Measurements from ENCODE around the gene SHISA9.

Gene SHISA9

DNA sequence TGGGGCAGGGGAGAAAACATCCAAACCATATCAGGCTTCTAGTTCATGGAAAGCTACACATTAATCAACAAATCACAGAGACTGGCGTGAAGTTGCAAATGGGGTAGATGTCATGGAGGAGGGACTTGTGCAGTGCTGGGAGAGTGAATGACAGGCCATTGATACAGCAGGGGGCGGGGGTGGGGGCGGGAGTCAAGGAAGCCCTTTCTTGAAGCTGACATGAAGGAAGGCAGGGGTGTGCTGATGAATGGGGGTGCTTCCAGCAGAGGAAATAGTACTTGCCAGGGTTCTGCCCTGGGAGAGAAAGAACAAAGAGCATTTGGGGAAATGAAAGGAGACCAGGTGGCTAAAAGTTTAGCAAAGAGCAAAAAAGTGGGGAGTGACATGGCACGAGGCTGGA lies 269.9 kb downstream of the SHISA9 start:
- no peak for DNase-seq (ENCODE audit: low read depth, low spot score)

DNA sequence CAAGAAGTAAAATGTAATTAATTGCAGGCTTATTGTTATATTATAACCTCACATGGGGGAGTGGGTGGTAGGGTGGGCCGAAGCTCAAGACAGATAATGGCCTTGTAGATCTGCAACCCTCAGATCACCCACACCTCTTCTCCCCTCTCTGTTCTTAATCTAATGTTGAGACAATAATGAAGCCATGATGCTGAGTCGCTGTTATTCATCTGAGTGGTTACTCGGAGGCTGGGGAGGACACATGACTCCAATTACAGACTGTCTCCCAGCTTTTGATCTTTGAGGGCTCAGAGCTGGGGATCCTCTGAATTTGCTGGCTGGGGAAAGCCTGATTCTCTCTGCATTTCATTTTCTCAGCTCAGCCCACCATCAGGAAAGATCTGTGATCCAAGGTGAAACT lies 275.3 kb downstream of the SHISA9 start:
- DNase-seq (ENCODE audit: low read depth, low spot score), result no peak

- no peak for DNase-seq (ENCODE audit: low read depth, low spot score)
Observed at GRCh38 chr16:13178318-13178717, 276.9 kb downstream of the SHISA9 start.

DNA sequence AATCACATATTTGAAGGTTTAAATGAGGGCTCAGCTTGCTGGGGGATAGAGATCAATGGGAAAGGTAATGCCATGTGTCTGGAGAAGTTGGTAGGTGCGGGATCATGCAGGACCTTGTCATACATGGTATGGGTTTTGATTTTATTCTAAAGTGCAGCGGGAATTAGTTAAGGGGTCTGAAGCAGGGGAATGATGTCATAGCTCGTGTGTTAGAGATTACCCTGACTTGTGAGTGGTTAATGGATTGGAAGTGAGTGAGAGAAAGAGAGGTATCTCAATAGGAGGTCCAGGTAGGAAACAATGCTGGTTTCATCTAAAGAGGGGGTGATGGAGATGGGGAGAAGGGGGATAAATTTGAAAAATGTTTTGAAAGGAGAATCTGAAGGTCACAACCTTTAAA lies 280.0 kb downstream of the SHISA9 start:
- DNase-seq (ENCODE audit: low read depth, low spot score), result no peak

GRCh38 chr16:13186813-13187212 lies 285.4 kb downstream of the SHISA9 start:
- DNase-seq (ENCODE audit: low read depth, low spot score), result no peak

DNA sequence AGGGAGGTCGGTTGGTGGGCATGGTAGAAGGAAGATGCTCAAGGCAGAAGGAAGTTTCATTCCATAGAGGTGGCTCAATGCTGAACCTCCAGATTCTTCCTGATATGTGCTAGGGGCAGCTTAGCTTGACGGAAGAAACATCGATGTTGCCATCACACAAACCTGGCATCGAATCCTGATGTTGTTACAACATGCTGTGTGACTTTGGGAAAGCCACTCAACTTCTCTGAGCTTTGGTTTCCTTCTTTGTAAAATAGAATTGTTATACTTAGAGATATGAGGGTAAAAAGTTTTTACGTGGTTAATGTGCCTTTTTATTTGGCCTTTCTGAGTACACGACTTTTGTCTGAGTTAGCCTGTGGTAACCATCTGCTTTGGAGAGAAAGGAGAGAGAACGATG lies 287.9 kb downstream of the SHISA9 start:
- DNase-seq (ENCODE audit: low read depth, low spot score), result no peak

GRCh38 chr16:13193721-13194120 lies 292.3 kb downstream of the SHISA9 start:
- DNase-seq (ENCODE audit: low read depth, low spot score), result no peak

DNA sequence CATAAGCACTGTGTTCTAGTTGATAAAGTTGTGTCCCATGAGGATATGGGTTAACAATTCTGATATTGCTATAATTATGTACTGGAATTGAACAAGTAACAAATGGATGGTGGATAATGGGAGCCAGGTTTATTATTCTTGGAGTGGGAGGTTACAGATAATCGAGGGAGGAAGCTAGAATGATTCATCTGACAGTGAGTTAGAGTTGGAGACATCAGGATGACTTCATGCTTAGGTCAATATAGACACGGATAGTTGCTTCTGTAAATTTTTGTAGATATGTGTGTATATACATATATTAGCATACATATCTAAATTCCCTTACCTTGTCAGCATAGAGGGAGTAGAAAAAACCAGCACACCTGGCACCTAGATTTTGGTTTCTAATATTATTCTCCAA lies 293.4 kb downstream of the SHISA9 start:
- no peak for DNase-seq (ENCODE audit: low read depth, low spot score)

- no peak for DNase-seq (ENCODE audit: low read depth, low spot score)
Observed at GRCh38 chr16:13203725-13204124, 302.3 kb downstream of the SHISA9 start.

DNA sequence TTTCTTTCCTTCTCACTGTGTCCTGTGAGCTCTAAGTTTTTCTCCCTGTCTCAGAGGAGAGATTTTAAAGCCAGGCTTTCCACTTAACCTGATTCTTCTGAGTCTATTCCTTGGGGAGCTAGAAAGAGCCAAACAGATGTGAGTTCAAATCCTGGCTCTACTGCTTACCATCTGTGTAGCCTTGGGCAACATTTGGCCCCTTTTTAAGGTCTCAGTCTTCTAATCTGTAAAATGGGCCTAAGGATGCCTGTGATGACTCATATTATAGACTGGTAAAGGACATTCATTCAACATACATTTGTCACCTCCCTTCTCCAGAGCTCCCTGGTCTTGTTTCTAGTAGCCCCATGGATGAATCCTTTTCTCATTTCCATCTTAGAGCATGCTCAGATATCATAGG lies 304.0 kb downstream of the SHISA9 start:
- no peak for DNase-seq (ENCODE audit: low read depth, low spot score)

GRCh38 chr16:13206606-13207005 lies 305.2 kb downstream of the SHISA9 start:
- no peak for DNase-seq (ENCODE audit: low read depth, low spot score)

GRCh38 chr16:13207151-13207550 lies 305.8 kb downstream of the SHISA9 start:
- DNase-seq (ENCODE audit: low read depth, low spot score), result no peak

GRCh38 chr16:13223666-13224065 lies 322.3 kb downstream of the SHISA9 start:
- no peak for DNase-seq (ENCODE audit: low read depth, low spot score)

DNA sequence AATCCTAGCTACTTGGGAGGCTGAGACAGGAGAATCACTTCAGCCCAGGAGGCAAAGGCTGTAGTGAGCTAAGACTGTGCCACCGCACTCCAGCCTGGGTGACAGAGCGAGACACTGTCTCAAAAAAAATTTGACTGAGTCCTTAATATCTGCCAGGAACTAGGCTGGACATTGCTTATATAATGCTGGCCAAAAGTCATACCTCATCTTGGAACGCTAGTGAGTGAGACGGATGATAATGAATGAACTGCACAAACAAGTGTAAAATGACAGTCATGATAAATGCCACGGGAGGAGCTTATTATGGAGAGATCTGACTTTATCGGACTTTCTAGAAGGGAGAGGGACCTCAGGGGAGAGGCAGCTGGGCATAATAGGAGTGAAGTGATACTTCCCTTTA lies 327.6 kb downstream of the SHISA9 start:
- no peak for DNase-seq (ENCODE audit: low read depth, low spot score)

DNA sequence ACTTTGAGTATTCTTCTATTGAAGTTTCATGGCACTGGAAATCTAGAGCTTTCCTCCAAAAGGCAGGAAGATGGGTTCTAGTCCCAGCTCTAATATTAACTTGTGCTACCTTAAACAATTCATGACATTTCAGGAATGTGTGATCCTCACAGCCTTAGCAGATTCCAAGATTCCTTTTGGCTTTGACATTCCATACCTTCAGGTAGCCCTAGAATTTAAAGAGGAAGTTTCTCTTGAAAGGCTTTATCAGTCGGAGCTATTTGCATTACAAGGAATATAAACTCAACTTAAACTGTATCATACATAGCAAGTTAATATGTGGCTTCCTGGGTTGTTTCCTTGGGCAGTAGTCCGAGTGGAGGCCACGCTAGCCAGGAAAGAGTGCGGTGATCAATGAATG lies 330.0 kb downstream of the SHISA9 start:
- no peak for DNase-seq (ENCODE audit: low read depth, low spot score)

DNA sequence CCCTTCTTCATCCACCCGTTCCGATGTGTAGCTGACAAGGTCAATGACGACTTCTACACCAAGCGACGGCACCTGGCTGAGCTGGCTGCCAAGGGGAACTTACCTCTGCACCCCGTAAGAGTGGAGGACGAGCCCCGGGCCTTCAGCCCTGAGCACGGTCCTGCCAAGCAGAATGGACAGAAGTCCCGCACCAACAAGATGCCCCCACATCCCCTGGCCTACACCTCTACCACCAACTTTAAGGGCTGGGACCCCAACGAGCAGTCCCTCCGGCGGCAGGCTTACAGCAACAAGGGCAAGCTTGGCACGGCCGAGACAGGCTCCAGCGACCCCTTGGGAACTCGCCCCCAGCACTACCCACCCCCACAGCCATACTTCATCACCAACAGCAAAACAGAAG lies 333.6 kb downstream of the SHISA9 start:
- DNase-seq (ENCODE audit: low read depth, low spot score), result no peak

DNA sequence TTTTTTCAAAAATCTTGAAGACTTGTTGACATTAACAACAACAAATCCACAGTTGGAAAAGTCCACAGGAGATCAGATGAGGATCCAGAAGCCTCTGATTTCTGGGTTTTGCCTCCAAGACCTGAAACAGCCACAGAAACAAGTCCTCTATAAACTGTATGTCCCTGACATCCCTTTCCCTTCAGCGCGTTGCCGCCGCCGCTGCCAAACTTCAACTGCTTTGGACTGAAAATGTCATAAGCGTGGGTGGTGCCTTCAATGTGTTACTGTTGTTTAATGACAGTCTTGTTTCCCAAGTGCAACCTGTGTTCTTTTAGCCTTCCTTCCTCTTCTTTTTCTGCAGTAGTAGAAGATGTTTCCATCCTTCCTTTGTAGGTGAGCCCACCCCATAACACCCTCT lies 334.9 kb downstream of the SHISA9 start:
- DNase-seq (ENCODE audit: low read depth, low spot score), result no peak

DNA sequence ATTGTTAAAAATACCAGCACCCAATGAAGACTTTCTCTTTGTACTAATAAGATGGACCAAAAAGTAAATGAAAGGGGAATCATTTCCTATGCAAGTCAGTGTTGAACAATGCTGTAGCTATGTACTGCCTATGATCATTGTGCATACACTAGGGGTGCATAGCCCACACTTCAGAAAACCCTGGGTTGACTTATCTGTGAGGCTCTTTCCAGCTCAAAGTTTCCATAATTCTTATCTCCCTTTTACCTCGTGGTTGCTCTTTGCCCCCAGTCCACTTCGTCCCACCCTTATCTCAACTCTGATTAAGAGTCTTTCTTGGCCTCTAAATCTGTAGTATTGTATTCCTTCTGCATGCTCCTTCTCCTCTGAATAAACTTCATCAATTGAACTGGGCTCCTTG lies 336.8 kb downstream of the SHISA9 start:
- no peak for DNase-seq (ENCODE audit: low read depth, low spot score)

GRCh38 chr16:13242201-13242600 lies 340.8 kb downstream of the SHISA9 start:
- no peak for DNase-seq (ENCODE audit: low read depth, low spot score)

GRCh38 chr16:13244770-13245169 lies 343.4 kb downstream of the SHISA9 start:
- no peak for DNase-seq (ENCODE audit: low read depth, low spot score)

GRCh38 chr16:13245713-13246377 lies 344.4 kb downstream of the SHISA9 start:
- DNase-seq (ENCODE audit: low read depth, low spot score), result no peak

DNA sequence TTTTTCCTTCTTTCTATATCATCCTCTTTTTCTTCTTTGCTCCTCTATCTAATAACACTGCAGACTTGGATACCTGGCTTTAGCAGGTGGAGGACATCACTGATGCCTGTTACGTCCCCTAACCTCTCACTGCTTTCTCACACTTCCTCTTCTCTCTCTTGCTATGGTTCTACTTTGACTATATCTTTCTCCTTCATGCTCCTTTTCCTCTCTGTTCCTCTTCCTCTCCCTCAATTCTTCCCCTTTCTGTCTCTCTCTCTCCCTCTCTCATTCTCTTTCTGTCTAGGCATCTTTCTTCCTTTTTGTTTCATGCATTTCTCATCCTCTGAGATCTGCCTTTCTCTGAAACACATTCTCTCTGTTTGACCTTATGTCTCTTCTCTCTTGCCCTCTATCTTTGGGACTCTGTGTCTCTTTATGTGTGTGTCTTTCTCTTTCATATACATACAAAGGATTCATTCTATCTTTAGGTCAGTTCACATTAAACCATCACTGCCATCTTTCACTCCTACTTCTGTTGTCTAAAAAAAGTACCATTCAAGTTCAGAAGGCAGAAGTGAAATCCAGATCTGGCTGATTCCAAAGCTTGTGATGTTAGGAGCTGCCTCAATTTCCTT lies 353.7 kb downstream of the SHISA9 start:
- no peak for DNase-seq (ENCODE audit: low read depth, low spot score)

DNA sequence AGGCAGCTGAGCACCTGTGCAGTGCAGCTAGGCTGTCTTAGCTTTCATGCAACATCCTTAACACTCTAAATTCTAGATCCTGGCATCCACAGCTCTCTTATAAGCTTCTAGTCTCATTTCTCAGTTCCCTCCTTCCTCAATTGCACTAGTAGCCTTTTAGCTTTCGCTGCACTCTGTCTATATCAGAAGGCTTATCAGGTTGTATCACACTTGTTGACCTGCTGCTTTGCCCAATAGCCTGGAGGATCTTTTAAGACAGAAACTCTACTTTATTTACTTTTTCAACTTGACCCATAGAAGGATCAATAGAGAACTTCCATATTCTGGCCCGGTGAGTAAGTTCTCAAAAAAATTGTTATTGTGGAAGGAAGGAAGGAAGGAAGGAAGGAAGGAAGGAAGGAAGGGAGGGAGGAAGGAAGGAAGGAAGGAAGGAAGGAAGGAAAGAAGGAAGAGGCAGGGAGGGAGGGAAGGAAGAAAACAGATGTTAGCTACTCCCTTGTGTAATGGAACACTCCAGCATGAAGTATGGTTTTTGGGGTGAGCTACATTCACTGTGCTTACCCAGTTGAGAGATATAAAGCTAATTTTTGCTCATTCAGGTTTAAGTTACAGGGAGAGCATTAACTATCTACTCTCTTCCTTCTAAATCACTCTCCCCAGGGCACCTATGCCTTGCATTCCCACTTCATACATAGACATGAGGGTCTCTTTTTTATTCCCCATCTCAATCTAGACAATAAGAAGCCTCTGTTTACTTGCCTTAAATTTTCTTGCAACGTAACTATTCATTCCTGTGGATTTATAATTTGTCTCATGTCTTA lies 361.1 kb downstream of the SHISA9 start:
- DNase-seq (ENCODE audit: low read depth, low spot score), result no peak

All from smooth muscle cell of the brain vasculature (primary cell).